Pericardium fibroblast (primary cell): ENCODE results near the gene NUCB2. TPM values are rescaled to one million over a fixed set of nuclear protein-coding genes. Genes with fewer than 3 reads are reported as not detected.

Experiments used
- total RNA-seq: library from RNA; depleted of rRNA; stranded (reverse); fragments of >200 nt; gene quantifications from 2 replicates; pipeline ENCODE4 v1.2.3, GENCODE V29; 2015

NUCB2 gene
- 33.1 and 93.5 TPM in 2 replicates for total RNA-seq

GRCh38 chr11:17276236-17277023, at the start of gene NUCB2:
Gene NUCB2 (plus strand): TSS chr11:17276739. CDS start chr11:17295324, 18,585 bp downstream.

GRCh38 chr11:17351510-17352176, 75.1 kb downstream of the NUCB2 start, which contains the start of gene NCR3LG1:
Gene NCR3LG1 (plus strand): TSS chr11:17351800. CDS start chr11:17351970, 170 bp downstream.

Other genes starting within 250 kb of the NUCB2 start
- gene RPS13, start 199.1 kb upstream of the NUCB2 start, total RNA-seq = 2,673 and 3,135 TPM in 2 replicates
- 53.1 and 56.5 TPM in 2 replicates for gene PIK3C2A, start 68.8 kb upstream of the NUCB2 start, total RNA-seq
- gene NCR3LG1, start 75.1 kb downstream of the NUCB2 start, total RNA-seq = 7.7 and 9.3 TPM in 2 replicates
- not detected in 2 replicates for gene KCNJ11, start 111.9 kb downstream of the NUCB2 start, total RNA-seq
- gene ABCC8, start 200.1 kb downstream of the NUCB2 start, total RNA-seq = not detected in 2 replicates